GM23338 (cell line): ENCODE results near the gene THSD7A.

Source experiments
- CREB1 ChIP-seq: fragments of 250-450 bp; sonication (Bioruptor Pico); IDR thresholded peaks from 2 replicates; pipeline ENCODE4 v1.5.0; 2020; ENCODE audit warnings: low read depth, mild to moderate bottlenecking, moderate library complexity
- EZH2 ChIP-seq: fragments of 200-600 bp; sonication (generic); IDR thresholded peaks from one replicate; pipeline ENCODE4 v1.8.0; 2017; ENCODE audit warnings: antibody characterized with exemption, mild to moderate bottlenecking, low read depth; ENCODE audit not compliant: unreplicated experiment
- EZH2phosphoT487 ChIP-seq: fragments of 200-600 bp; sonication (generic); IDR thresholded peaks from one replicate; pipeline ENCODE4 v1.8.1; 2018; ENCODE audit warnings: antibody characterized with exemption; ENCODE audit not compliant: unreplicated experiment
- NANOG ChIP-seq: IDR thresholded peaks from 2 replicates; pipeline ENCODE4 v1.6.1; 2016; ENCODE audit warnings: antibody characterized with exemption, borderline replicate concordance
- POLR2AphosphoS5 ChIP-seq: IDR thresholded peaks from 2 replicates; pipeline ENCODE4 v1.6.1; 2016; ENCODE audit warnings: antibody characterized with exemption, low read depth
- TF ChIP-seq, protein P1 (sequence below), 2 experiments: fragments of 200-600 bp in 1 of 2; sonication (generic) in 1 of 2; conservative IDR thresholded peaks; 2 replicates each; pipeline versions ENCODE4 v1.5.1 to v1.6.1; 2016 to 2017; ENCODE audit warnings: antibody characterized with exemption in 2 of 2, low read depth in 2 of 2, mild to moderate bottlenecking in 2 of 2, moderate library complexity in 1 of 2
- TF ChIP-seq, protein P2 (sequence below): IDR thresholded peaks from one replicate; pipeline ENCODE4 v1.6.1; 2018; ENCODE audit warnings: antibody characterized with exemption; ENCODE audit not compliant: unreplicated experiment
- TF ChIP-seq, protein P3 (sequence below): IDR thresholded peaks from 2 replicates; pipeline ENCODE4 v1.6.1; 2016; ENCODE audit warnings: antibody characterized with exemption

DNA sequence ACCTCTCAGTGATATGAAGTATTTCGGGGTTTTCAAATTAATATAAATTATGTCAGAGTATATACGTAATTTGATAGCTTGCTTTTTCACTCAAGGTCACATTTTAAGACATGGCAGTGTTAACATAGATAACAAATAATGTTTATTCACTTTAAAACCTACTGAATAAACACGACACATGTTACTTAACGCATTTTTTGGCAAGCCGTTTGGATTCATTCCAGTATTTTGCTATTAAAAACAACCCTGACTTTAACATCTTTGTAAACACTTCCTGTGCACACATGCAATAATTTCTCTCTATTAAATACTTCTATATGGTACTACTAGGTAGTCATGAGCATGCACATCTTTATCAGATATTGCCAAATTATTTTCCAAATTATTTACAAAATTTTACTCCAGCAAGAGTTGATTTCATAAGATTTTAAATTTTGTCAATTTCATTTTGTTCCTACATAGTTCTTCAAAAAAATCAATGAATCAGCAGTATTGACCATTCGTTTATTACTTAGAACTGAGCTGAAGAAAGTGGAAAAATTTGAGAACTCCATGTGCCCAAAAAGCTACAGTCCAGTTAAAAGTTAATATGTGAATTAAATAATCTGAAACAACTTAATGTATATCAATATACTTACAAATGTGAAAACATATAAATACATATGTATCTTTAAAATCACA, 26.8 kb upstream of the THSD7A start:
- TF ChIP-seq, protein P1, sequence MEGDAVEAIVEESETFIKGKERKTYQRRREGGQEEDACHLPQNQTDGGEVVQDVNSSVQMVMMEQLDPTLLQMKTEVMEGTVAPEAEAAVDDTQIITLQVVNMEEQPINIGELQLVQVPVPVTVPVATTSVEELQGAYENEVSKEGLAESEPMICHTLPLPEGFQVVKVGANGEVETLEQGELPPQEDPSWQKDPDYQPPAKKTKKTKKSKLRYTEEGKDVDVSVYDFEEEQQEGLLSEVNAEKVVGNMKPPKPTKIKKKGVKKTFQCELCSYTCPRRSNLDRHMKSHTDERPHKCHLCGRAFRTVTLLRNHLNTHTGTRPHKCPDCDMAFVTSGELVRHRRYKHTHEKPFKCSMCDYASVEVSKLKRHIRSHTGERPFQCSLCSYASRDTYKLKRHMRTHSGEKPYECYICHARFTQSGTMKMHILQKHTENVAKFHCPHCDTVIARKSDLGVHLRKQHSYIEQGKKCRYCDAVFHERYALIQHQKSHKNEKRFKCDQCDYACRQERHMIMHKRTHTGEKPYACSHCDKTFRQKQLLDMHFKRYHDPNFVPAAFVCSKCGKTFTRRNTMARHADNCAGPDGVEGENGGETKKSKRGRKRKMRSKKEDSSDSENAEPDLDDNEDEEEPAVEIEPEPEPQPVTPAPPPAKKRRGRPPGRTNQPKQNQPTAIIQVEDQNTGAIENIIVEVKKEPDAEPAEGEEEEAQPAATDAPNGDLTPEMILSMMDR (conservative IDR thresholded peaks at IDR 0.05; ENCODE audit: low read depth in 2 of 2), result no peak
- TF ChIP-seq EZH2phosphoT487 (no peak), POLR2AphosphoS5 (no peak), EZH2 (no peak), NANOG (no peak), CREB1 (CRISPR knock-in tag) (no peak)
- TF ChIP-seq, protein P2, sequence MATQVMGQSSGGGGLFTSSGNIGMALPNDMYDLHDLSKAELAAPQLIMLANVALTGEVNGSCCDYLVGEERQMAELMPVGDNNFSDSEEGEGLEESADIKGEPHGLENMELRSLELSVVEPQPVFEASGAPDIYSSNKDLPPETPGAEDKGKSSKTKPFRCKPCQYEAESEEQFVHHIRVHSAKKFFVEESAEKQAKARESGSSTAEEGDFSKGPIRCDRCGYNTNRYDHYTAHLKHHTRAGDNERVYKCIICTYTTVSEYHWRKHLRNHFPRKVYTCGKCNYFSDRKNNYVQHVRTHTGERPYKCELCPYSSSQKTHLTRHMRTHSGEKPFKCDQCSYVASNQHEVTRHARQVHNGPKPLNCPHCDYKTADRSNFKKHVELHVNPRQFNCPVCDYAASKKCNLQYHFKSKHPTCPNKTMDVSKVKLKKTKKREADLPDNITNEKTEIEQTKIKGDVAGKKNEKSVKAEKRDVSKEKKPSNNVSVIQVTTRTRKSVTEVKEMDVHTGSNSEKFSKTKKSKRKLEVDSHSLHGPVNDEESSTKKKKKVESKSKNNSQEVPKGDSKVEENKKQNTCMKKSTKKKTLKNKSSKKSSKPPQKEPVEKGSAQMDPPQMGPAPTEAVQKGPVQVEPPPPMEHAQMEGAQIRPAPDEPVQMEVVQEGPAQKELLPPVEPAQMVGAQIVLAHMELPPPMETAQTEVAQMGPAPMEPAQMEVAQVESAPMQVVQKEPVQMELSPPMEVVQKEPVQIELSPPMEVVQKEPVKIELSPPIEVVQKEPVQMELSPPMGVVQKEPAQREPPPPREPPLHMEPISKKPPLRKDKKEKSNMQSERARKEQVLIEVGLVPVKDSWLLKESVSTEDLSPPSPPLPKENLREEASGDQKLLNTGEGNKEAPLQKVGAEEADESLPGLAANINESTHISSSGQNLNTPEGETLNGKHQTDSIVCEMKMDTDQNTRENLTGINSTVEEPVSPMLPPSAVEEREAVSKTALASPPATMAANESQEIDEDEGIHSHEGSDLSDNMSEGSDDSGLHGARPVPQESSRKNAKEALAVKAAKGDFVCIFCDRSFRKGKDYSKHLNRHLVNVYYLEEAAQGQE, result no peak
- TF ChIP-seq, protein P3, sequence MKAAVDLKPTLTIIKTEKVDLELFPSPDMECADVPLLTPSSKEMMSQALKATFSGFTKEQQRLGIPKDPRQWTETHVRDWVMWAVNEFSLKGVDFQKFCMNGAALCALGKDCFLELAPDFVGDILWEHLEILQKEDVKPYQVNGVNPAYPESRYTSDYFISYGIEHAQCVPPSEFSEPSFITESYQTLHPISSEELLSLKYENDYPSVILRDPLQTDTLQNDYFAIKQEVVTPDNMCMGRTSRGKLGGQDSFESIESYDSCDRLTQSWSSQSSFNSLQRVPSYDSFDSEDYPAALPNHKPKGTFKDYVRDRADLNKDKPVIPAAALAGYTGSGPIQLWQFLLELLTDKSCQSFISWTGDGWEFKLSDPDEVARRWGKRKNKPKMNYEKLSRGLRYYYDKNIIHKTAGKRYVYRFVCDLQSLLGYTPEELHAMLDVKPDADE, result no peak
